Liver (tissue), 9 donors: ENCODE data around the gene TEKTIP1. TPM values are rescaled to one million over a fixed set of nuclear protein-coding genes. Genes with fewer than 3 reads are reported as not detected.

Source experiments
- DNase-seq: peaks from one replicate; pipeline ENCODE4 v3.0.0-alpha.2; 2017; ENCODE audit warnings: low spot score
- H3K27ac ChIP-seq, 2 donors: one replicate each; pipeline ENCODE4 v1.7.0; 2013; ENCODE audit warnings: inconsistent platforms in 2 of 2, low read length in 2 of 2, control low read depth in 1 of 2, low read depth in 1 of 2, mild to moderate bottlenecking in 1 of 2
- H3K27me3 ChIP-seq, 4 donors: one replicate each; pipeline versions ENCODE4 v1.6.1 to v1.7.0; 2013; ENCODE audit warnings: low read length in 3 of 4, inconsistent platforms in 1 of 4, mild to moderate bottlenecking in 1 of 4, moderate library complexity in 1 of 4; ENCODE audit not compliant: control insufficient read depth in 4 of 4, insufficient read depth in 4 of 4
- H3K36me3 ChIP-seq, 4 donors: one replicate each; pipeline versions ENCODE4 v1.6.1 to v1.7.0; 2013; ENCODE audit warnings: low read length in 3 of 4, mild to moderate bottlenecking in 3 of 4, low read depth in 1 of 4, moderate library complexity in 1 of 4; ENCODE audit not compliant: control insufficient read depth in 4 of 4, insufficient read depth in 3 of 4
- H3K4me1 ChIP-seq, 4 donors: one replicate each; pipeline versions ENCODE4 v1.6.1 to v1.7.0; 2013; ENCODE audit warnings: low read length in 3 of 4, mild to moderate bottlenecking in 3 of 4, moderate library complexity in 1 of 4; ENCODE audit not compliant: control insufficient read depth in 4 of 4, insufficient read depth in 4 of 4
- H3K4me3 ChIP-seq, 3 donors: one replicate each; pipeline versions ENCODE4 v1.6.1 to v1.7.0; 2013; ENCODE audit warnings: low read length in 3 of 3, control low read depth in 1 of 3, low read depth in 1 of 3, mild to moderate bottlenecking in 1 of 3
- H3K9ac ChIP-seq, 2 donors: one replicate each; pipeline ENCODE4 v1.7.0; 2013; ENCODE audit warnings: low read length in 2 of 2, mild to moderate bottlenecking in 2 of 2, moderate library complexity in 2 of 2, control low read depth in 1 of 2, low read depth in 1 of 2
- H3K9me3 ChIP-seq, 4 donors: one replicate each; pipeline versions ENCODE4 v1.6.1 to v1.7.0; 2013; ENCODE audit warnings: low read length in 3 of 4; ENCODE audit not compliant: control insufficient read depth in 4 of 4
- EGR1 ChIP-seq, 2 donors: IDR thresholded peaks; 2 replicates each; pipeline ENCODE4 v1.6.1; 2016 to 2018; ENCODE audit warnings: antibody characterized with exemption in 2 of 2, low read depth in 2 of 2
- FOXA1 ChIP-seq: IDR thresholded peaks from 2 replicates; pipeline ENCODE4 v1.6.1; 2016; ENCODE audit warnings: antibody characterized with exemption
- FOXA2 ChIP-seq: IDR thresholded peaks from 2 replicates; pipeline ENCODE4 v1.6.1; 2016; ENCODE audit warnings: antibody characterized with exemption
- GABPA ChIP-seq, 2 donors: IDR thresholded peaks in 1 of 2; conservative IDR thresholded peaks in 1 of 2; 2 replicates each; pipeline ENCODE4 v1.6.1; 2016; ENCODE audit warnings: antibody characterized with exemption in 2 of 2, mild to moderate bottlenecking in 1 of 2, moderate library complexity in 1 of 2
- HNF4A ChIP-seq, 2 donors: conservative IDR thresholded peaks; 2 replicates each; pipeline ENCODE4 v1.6.1; 2016; ENCODE audit warnings: antibody characterized with exemption in 2 of 2, mild to moderate bottlenecking in 2 of 2
- HNF4G ChIP-seq: IDR thresholded peaks from 2 replicates; pipeline ENCODE4 v1.6.1; 2016; ENCODE audit warnings: antibody characterized with exemption
- JUND ChIP-seq, 2 donors: IDR thresholded peaks; 2 replicates each; pipeline ENCODE4 v1.6.1; 2016; ENCODE audit warnings: antibody characterized with exemption in 2 of 2
- NR2F2 ChIP-seq: IDR thresholded peaks from 2 replicates; pipeline ENCODE4 v1.6.1; 2016; ENCODE audit warnings: antibody characterized with exemption
- RAD21 ChIP-seq, 2 donors: IDR thresholded peaks; 2 replicates each; pipeline ENCODE4 v1.6.1; 2016; ENCODE audit warnings: antibody characterized with exemption in 2 of 2, mild to moderate bottlenecking in 2 of 2
- RXRA ChIP-seq, 2 donors: IDR thresholded peaks; 2 replicates each; pipeline ENCODE4 v1.6.1; 2017 to 2018; ENCODE audit warnings: antibody characterized with exemption in 2 of 2, mild to moderate bottlenecking in 1 of 2
- SP1 ChIP-seq: IDR thresholded peaks from 2 replicates; pipeline ENCODE4 v1.6.1; 2018; ENCODE audit warnings: antibody characterized with exemption, mild to moderate bottlenecking
- TAF1 ChIP-seq: conservative IDR thresholded peaks from 2 replicates; pipeline ENCODE4 v1.6.1; 2016; ENCODE audit warnings: antibody characterized with exemption, mild to moderate bottlenecking
- YY1 ChIP-seq: IDR thresholded peaks from 2 replicates; pipeline ENCODE4 v1.6.1; 2016; ENCODE audit warnings: antibody characterized with exemption, mild to moderate bottlenecking
- WGBS: extraction: QIAGEN DNeasy Blood & Tissue Kit; methylation state at CpG from one replicate; pipeline ENCODE4 v1.1.7; 2013; 5-methylcytosine and 5-hydroxymethylcytosine counted together
- polyA plus RNA-seq, 2 donors: library from polyadenylated mRNA; stranded (reverse) in 1 of 2; unstranded in 1 of 2; fragments of 200-250 nt in 1 of 2; fragments of >200 nt in 1 of 2; fragmentation: Nextera tagmentation in 1 of 2; extraction: Ambion mirVana in 1 of 2; gene quantifications; one replicate each; pipeline versions ENCODE4 v1.2.1 to v1.2.3, GENCODE V29; 2013 to 2015
- total RNA-seq, 2 donors: library from RNA; depleted of rRNA; stranded (reverse); fragments of >200 nt; gene quantifications; one replicate each; pipeline ENCODE4 v1.2.3, GENCODE V29; 2014
- TF ChIP-seq, protein P1 (sequence below): fragments of 150-350 bp; IDR thresholded peaks from 2 replicates; pipeline ENCODE4 v1.5.1; 2017; ENCODE audit warnings: improper control_type of control experiment, low read depth, low read length; ENCODE audit not compliant: missing input control
- TF ChIP-seq, protein P2 (sequence below): IDR thresholded peaks from 2 replicates; pipeline ENCODE4 v1.6.1; 2016; ENCODE audit warnings: antibody characterized with exemption
- TF ChIP-seq, protein P3 (sequence below): IDR thresholded peaks from 2 replicates; pipeline ENCODE4 v1.6.1; 2016; ENCODE audit warnings: antibody characterized with exemption
- TF ChIP-seq, protein P4 (sequence below): IDR thresholded peaks from 2 replicates; pipeline ENCODE4 v1.6.1; 2016; ENCODE audit warnings: antibody characterized with exemption
- donor health status: healthy.
- donor health status: healthy.
- donor health status: healthy.
- donor health status: healthy.
- donor health status: healthy.

The TEKTIP1 gene
- total RNA-seq (under 1 TPM in 1 of 2 donors, not detected in 1; 0.17 TPM), polyA plus RNA-seq (not detected)

DNA sequence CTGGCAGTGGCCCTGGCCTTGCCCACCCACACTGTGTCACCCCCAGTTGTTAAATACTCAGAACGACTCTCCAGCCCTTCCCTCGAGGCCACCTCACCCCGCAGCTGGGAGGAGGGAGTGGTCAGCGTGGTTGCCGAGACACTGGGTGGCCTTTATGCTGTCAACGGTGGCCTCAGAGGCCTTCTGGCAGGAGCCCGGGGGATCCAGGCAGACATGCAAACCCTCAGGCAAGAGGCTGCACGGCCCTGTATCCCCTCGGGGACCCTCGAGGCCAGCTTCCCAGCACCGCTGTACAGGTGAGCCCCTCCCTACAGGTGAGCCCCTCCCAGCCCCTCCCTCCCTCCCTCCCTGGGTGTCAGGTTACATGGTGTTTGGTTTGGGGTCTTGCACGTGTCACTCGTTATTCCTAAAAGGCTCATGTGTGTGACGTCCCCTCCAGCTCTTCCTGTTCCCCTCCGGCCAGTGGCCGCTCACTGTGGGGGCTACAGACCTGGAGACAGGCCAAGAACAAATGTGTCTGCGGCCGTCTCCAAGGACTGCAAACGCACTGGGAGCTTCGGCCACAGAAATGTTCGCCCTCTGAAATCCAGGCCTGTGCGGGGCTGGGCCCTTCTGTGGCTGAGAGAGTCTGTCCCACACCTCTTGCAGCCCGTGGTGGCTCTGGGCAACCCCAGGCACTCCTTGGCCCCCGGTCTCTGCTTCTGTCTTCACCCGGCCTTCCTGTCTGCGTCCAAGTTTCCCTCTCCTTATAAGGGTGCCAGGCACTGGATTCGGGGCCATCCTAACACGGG lies at the start of gene TEKTIP1:
Gene TEKTIP1, plus strand, starts transcription at position 210 of the 791 bp plus-strand sequence. Its CDS starts 4 bp downstream, at position 214.
- Histone ChIP-seq H3K4me3 (no peak within 1 kb of the TSS), H3K9ac (no peak within 1 kb of the TSS), H3K27ac (no peak within 1 kb of the TSS), H3K9me3 (no peaks in the 10 kb centered on the region), H3K36me3 (peaks cover 4 to 29% (median 9%) of the 10 kb centered on the region in 4 donors), H3K4me1 (no peaks in the 10 kb centered on the region), H3K27me3 (no peaks in the 10 kb centered on the region)
- TF ChIP-seq RXRA (IDR thresholded peaks at IDR 0.05) (no peak), HNF4G (no peak), HNF4A (conservative IDR thresholded peaks at IDR 0.05) (no peak), YY1 (no peak)
- no peak for DNase-seq
- 77% methylated on average over 28 of the region's 28 CpGs for WGBS

DNA sequence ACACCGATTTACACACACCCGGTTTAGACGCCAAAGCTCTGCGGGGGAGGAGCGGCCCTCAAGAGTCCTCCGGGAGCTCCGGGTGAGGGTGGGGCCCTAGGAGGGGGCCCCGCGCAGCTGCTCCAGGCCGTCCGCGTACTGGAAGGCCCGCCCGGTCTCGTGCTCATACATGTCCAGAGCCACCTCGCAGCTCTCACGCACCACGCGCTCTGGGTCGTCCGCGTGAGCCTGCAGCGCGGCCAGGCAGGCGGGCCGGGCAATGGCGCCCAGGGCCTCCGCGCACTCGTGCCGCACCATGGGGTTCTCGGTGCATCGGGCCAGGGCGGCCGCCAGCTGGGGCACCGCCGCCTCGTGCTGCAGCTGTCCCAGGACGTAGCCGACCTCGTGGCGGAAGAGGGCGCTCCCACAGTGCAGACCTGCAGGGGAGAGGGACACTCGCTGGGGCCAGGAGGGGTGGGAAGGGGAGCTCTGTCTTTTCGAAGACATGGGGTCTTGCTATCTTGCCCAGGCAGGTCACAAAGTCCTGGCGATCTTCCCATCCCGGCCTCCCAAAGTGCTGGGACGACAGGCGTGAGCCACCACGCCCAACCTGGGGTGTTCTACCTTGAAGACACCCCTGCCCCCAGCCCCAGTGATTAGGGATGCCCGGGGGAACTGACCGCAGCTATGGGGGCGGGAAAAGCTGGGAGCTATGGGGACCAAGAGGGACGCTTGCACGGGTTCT lies 47.4 kb upstream of the TEKTIP1 start:
- WGBS = 98% methylated on average over 55 of the region's 55 CpGs
- no peaks in the 10 kb centered on the region for H3K27me3 ChIP-seq
- H3K4me1 ChIP-seq = no peaks in the 10 kb centered on the region
- H3K36me3 ChIP-seq = peaks cover 0 to 30% (median 12%) of the 10 kb centered on the region in 4 donors
- no peak overlapping the region for H3K9ac ChIP-seq
- no peaks in the 10 kb centered on the region for H3K9me3 ChIP-seq
- TF ChIP-seq EGR1 (IDR thresholded peaks at IDR 0.05; ENCODE audit: low read depth in 2 of 2) (no peak), NR2F2 (no peak), RXRA (IDR thresholded peaks at IDR 0.05) (no peak)
- TF ChIP-seq, protein P1, sequence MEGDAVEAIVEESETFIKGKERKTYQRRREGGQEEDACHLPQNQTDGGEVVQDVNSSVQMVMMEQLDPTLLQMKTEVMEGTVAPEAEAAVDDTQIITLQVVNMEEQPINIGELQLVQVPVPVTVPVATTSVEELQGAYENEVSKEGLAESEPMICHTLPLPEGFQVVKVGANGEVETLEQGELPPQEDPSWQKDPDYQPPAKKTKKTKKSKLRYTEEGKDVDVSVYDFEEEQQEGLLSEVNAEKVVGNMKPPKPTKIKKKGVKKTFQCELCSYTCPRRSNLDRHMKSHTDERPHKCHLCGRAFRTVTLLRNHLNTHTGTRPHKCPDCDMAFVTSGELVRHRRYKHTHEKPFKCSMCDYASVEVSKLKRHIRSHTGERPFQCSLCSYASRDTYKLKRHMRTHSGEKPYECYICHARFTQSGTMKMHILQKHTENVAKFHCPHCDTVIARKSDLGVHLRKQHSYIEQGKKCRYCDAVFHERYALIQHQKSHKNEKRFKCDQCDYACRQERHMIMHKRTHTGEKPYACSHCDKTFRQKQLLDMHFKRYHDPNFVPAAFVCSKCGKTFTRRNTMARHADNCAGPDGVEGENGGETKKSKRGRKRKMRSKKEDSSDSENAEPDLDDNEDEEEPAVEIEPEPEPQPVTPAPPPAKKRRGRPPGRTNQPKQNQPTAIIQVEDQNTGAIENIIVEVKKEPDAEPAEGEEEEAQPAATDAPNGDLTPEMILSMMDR = no peak
- no peak overlapping the region for H3K4me3 ChIP-seq
- no peak overlapping the region for H3K27ac ChIP-seq
- no peak for DNase-seq

DNA sequence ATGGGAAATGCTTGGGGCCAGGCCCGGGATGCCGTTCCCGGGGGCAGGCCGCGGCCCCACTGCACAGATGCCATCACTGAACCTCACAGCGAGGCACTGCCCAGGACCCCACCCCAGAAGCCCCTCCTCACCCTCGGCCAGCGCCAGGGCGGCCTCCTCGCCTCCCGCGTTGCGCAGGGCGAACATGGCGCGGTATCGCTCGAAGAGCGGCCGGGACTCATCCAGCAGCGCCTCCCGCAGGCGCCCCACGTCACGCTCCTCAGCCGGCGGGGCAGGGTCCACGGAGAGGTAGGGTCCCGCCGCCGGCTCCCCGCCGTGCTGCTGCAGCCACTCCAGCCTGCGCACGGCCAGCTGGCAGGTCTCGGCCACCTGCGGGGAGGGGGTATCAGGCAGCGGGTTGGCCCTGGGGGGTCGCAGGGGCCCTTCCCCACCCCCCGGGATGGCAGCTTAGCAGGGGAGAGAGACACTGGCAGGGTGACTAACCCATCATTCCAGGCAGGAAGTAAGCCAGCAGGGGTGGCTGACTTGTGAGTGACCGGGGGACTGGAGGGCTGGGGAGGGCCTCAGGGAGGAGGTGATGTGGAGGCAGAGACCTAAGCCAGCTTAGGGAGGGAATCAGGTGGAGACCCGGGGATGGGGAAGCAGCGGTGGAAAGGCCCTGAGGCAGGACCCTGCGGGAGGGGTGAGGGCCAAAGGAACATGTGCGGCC lies 46.7 kb upstream of the TEKTIP1 start:
- no peak for DNase-seq
- 97% methylated on average over 45 of the region's 45 CpGs for WGBS
- TF ChIP-seq GABPA (IDR thresholded peaks at IDR 0.05 in 1 of 2, conservative IDR thresholded peaks at IDR 0.05 in 1 of 2) = no peak
- no peak for TF ChIP-seq SP1
- TF ChIP-seq, protein P2, sequence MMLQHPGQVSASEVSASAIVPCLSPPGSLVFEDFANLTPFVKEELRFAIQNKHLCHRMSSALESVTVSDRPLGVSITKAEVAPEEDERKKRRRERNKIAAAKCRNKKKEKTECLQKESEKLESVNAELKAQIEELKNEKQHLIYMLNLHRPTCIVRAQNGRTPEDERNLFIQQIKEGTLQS = no peak
- no peak for TF ChIP-seq TAF1
- no peak for TF ChIP-seq RXRA (IDR thresholded peaks at IDR 0.05)
- TF ChIP-seq FOXA1 = no peak
- TF ChIP-seq, protein P1 = no peak
- no peak for TF ChIP-seq NR2F2
- TF ChIP-seq EGR1 (IDR thresholded peaks at IDR 0.05; ENCODE audit: low read depth in 2 of 2) = no peak
- no peak for TF ChIP-seq HNF4A (conservative IDR thresholded peaks at IDR 0.05)
- TF ChIP-seq FOXA2 = no peak
- TF ChIP-seq, protein P3, sequence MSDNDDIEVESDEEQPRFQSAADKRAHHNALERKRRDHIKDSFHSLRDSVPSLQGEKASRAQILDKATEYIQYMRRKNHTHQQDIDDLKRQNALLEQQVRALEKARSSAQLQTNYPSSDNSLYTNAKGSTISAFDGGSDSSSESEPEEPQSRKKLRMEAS = no peak
- TF ChIP-seq YY1 = no peak
- no peak for TF ChIP-seq JUND (IDR thresholded peaks at IDR 0.05)
- TF ChIP-seq, protein P4, sequence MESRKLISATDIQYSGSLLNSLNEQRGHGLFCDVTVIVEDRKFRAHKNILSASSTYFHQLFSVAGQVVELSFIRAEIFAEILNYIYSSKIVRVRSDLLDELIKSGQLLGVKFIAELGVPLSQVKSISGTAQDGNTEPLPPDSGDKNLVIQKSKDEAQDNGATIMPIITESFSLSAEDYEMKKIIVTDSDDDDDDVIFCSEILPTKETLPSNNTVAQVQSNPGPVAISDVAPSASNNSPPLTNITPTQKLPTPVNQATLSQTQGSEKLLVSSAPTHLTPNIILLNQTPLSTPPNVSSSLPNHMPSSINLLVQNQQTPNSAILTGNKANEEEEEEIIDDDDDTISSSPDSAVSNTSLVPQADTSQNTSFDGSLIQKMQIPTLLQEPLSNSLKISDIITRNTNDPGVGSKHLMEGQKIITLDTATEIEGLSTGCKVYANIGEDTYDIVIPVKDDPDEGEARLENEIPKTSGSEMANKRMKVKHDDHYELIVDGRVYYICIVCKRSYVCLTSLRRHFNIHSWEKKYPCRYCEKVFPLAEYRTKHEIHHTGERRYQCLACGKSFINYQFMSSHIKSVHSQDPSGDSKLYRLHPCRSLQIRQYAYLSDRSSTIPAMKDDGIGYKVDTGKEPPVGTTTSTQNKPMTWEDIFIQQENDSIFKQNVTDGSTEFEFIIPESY = no peak
- TF ChIP-seq RAD21 (IDR thresholded peaks at IDR 0.05) = no peak
- no peak for TF ChIP-seq HNF4G

More for the DNA sequence above, 46.7 kb upstream of the TEKTIP1 start:
- no peaks in the 10 kb centered on the region for H3K9me3 ChIP-seq
- no peak overlapping the region for H3K9ac ChIP-seq
- H3K27me3 ChIP-seq = no peaks in the 10 kb centered on the region
- H3K27ac ChIP-seq = no peak overlapping the region
- no peak overlapping the region for H3K4me3 ChIP-seq
- no peaks in the 10 kb centered on the region for H3K4me1 ChIP-seq
- peaks cover 0 to 32% (median 12%) of the 10 kb centered on the region in 4 donors for H3K36me3 ChIP-seq
